HG02840 (cell line): Measurements from ENCODE around the gene CDK6.

Source experiments
- ATAC-seq: cut with Tn5 transposase; IDR thresholded peaks from one replicate; pipeline ENCODE4 v1.9.1; 2021; ENCODE audit warnings: mild to moderate bottlenecking, moderate library complexity, moderate number of reproducible peaks; ENCODE audit not compliant: unreplicated experiment, low FRiP score

The CDK6 gene

DNA sequence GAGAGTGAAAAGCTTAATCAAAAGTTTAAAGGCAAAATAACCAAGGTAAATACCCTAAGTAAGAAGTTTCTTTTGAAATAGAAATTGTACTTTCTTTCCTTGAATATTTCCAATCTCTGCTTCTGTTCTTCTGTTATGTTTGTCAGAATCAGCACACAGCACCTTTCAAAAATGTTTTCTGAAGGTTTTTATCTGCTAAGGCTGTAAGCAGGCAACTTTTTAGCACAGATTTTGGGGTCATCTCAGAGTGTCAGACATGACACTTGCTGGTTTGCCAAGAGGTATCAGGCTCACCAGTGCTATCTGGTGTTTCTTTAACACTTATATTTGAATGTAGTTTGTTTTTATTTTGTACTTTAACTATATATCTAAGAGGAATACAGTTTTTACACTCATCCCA lies 94.2 kb downstream of the CDK6 start:
- ATAC-seq: no peak

DNA sequence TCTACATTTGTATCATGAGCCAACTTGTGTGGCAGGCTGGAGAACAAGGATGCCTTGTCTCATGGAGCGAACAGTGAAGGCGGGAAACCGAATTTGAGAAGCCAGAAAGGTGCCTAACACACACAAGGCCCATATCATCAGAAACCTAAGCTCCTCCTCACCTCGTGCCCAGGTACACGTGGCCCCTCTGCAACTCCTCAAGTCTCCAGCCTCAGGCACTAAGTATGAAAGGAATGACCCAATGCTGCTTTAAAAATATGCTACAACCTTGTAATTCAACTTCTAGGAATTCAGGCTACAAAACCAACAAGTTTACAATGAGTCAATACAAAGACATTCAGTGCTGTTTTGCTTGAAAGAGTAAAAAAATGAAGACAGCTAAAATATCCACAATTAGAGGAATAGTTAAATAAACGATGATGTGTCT lies 95.7 kb downstream of the CDK6 start:
- ATAC-seq: no peak

DNA sequence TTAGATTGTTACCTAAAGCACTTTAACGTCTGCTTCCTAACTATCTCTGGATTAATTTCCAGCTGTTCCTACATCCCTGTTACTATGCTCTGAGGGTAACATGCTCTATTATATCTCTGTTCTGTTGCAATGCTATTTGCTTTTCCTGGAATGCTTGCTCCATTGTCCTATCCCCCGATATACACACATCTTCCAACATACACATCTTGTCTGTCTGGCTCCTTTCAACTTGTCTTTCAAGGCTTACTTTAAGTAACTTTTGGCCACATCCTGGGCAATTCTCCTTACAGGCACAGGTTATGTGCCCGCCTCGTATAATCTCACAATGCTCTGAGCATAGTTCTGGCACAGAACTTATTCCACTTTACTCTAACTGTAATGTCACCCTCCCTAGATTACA lies 96.2 kb downstream of the CDK6 start:
- ATAC-seq: no peak

DNA sequence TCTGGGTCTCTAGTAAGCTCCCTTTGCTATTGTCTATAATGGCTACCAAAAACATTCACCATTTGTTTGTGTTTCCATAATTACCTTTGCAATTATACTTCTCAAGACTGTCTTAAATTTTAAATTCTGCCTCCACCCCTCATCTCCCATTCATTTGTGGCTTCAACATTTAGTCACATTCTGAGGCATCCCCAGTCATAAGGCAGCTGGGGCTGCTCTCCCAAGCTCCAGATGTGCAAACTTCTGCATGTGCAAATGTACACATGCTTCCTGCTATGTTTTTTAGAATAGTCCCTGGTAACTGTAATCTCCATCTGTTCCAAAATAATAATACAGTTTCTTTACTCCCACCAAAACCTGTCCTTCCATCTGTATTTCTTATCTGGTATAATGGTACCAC lies 97.3 kb downstream of the CDK6 start:
- no peak for ATAC-seq

DNA sequence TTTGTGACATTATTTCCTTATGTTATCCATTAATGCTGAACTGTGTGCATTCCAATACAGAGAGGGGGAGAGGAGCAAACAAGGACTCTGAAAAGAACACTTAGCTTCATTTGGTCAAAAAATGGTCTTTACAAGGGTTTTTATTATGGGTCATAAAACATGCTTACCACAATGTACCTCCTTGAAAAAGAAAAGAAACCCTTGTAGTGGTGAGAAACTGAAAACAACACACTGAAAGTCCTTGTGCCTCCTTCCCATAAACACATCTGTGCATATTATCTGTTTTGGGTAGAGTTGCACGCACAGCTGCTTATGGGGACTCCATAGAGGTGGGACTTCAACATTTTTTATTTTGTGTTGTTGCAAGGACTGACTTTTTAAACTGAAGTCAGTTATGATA lies 98.7 kb downstream of the CDK6 start:
- ATAC-seq: peak; percentile 84

DNA sequence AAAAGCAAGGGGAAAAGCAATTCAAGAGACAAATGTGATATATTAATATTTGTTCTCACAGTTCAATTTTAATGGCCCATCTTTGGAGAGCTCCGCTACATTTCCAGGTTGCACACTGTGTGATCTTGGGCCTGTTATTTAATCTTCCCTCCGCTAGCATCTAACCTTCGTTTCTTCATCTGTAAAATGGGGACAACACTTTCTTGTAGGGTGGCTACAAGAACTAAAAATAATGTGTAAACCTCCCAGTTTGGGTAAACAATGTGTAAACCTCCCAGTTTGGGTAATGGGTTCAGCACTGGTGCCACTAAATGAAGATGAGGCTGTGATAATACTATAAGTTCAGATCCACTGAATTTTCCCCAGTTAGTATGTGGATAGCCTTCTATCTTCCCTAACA lies 99.5 kb downstream of the CDK6 start:
- no peak for ATAC-seq

DNA sequence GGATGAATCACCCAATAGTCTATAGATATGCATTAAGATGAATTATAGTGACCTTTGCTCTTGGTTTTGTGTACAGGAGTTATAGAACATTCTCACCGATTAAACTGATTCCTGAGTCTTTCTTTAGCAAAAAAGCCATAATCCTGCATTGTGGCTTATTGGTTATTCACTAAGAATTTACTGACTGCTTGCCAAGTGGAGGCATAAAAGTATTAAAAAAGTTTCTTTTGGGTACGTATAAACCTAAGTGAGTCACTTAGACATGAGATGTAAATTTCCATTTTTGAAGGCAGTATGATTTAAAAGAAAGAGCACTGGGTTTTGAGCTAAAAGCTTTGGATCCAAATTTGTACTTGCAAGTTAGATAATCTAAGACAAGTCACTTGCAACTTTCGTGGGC lies 100.7 kb downstream of the CDK6 start:
- ATAC-seq: no peak

DNA sequence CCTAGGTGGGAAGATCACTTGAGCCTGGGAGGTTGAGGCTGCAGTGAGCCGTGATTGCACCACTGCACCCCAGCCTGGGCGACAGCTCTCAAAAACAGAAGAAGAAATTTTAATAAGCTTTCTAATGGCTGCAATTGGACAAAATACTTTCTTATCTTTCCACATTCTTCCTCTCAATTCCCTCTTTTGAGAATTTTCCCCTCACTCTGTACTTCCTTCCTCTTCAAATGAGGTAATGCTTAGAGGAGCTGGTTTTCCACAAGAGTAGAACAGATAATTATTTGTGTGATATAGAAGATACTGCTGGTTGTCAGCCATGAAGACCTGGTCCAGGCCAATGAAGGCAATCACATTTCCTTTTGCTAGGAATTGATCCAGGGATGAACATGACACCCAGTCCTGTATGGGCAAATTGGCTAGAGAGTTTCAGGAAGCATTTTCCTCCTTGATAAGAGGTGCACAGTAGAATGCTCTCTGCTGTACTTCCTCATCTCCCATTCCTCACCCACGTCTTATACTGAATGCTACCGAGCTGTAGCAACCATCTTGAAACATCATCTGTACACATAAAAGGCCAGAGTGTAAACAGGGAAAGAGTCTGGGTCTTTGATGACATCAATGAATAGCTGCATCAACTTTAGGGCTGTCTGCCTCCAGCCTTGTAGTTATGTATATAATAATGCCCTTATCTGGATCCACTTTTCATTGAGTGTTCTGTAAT lies 103.9 kb downstream of the CDK6 start:
- ATAC-seq: no peak

DNA sequence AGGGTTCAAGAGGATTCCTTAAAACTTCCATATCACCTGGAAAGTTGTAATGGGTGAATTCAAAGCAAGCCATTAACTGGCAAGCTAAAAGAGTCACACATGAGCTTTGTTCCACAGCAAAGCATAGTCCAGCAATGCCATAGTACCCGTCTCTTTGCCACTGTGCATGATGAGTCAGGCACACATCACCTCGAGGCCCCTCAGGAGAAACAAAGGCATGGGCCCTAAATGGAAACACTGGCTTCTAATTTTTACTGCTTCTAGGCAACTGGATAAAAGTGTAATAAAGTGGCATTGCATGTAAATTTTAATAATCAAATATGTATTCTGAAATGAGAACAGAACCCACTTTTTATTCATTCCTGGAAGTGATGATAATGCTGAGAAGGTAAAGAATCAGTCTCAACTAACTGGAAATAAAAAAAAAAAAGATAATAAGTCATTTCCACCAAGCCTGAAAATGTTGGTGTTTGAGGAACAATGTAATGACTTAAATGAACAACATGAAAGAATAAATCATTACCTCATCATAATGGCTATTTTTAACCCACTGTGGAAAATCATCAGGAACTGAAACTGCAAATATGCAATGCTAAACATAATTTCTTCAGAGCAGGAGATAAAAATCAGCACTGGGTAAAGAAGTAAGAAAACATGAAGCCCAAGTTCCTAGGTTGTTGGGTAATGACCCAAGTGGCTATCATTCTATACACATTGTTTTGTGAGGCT lies 104.9 kb downstream of the CDK6 start:
- no peak for ATAC-seq

DNA sequence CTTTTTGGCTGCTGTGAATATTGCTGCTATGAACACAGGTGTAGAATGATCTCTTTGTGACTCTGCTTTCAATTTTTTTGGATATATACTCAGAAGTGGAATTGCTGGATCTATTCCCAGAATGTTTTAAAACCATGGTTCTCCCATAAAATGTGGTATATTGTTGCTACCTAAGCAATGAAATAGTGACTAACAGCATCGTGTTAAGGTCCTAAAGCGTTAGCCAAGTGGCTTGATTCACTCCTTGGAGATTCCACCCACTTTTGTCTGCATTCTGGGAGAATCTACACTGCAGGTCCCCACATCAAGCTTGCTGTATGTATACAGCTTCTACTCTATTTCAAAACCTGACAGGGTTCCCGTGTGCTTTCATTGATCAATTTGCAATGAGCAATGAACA lies 105.6 kb downstream of the CDK6 start:
- ATAC-seq: no peak

DNA sequence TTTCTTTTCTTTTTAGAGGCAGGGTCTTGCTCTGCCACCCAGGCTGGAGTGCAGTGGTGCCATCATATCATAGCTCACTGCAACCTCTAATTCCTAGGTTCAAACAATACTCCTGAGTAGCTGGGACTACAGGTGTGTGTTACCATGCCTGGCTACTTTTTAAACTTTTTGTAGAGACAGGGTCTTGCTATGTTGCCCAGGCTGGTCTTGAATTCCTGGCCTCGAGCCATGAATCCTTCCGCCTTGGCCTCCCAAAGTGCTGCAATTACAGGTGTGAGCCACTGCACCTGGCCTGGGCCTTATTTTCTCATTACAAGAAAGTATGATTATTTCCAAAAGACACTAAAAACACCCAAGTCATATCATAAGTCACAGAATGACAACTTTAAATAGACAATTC lies 106.6 kb downstream of the CDK6 start:
- ATAC-seq: no peak

DNA sequence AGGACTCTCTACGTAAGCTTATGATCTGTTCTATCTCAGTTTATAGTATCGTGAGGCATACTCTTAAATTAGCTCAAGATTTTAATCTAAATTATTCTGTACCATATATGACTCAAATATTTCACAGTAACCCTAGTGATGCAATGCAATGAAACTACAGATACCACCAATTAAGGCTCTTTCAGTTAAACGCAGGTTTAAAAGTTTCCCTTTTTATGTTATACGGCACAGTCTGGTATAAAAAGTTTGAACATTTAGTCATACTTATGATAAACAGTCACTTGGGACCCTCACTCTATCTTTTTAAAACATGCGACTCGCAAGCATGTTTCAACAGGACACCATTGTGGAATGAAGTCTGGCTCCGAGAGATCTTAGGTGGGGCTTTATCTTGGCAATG lies 107.2 kb downstream of the CDK6 start:
- ATAC-seq: no peak

DNA sequence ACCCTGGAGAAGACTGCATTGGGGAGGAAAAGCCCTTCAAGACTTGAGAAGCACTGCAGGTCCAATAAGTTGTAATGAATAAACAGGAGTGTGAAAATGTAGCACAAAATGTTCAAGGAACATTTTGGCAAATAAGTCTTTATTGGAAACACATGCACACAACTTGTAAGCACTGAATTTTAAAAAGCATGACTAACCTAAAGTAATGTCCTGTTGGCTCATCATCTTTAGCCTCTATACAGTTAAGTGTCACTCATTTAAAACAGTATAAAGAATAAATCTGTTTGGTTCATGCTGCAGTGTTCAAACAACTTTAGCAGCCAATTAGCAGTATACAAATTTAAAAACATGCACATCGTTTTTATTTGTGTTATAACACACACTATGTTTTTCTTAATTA lies 108.6 kb downstream of the CDK6 start:
- ATAC-seq: no peak

DNA sequence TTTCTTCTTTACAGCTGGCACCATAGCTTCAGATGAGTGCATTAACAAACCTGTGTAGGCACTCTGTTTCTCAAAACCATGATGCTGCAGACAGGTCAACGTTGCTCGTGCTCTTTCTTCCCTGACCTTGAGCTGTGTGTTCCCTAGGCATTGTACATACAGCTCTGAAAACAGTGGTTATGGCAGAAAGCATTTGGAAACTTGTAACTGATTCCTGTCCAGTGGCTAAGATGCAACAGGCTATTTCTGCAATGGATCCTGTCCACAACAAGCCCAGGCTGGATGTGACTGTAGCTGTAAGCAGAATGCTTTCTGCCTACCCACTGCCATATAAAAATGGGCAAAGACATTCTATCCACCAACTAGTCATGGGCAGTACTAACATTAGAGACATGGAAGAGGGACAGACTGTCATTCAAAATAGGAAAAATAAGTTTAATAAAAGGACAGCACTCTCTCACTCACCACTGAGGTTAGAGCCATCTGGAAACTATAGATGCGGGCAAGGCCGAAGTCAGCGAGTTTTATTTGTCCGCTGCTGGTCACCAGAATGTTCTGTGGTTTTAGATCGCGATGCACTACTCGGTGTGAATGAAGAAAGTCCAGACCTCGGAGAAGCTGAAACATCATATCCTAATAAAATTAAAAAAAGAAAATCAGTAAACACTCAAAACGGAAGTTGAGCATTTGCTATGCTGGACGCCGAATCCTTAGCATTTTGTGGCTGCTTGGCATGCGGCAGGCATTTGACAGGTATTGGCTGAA lies 111.0 kb downstream of the CDK6 start:
- ATAC-seq: no peak

DNA sequence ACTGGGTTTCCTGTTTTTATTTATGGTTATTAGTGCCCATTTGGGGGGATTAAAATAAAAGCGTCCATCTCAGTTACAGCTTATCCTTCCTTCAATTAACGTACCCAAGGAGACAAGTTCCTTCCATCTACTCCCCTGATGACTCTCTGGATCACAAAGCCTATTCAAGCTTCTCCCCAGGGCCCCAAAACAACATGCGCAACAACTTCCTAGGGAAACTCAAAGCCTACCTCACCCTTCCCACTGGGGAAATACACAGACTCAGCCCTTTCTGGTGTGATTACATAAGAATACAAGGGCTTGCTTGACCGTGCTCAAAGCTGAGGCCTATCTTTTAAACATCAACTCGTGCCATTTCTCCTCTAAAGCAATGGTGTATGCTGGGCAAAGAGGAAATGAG lies 112.4 kb downstream of the CDK6 start:
- ATAC-seq: no peak

DNA sequence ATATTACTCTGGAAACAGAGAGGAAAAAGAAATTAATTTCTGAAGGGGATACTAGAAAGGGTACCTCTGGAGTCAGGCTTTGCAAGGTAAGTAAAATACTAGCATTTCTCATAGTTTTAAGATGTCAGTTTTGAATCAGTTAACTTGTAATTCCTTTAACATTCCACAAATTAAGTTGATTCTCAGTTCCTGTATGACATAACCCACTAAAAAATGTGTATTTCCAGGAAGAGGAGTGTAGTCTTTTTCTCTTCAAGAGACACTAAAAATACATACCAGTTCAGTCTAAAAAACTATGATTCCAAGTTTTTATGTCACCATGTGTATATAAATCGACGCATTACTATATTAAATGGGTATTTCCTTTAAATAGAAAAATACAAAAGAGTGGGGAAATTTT lies 113.2 kb downstream of the CDK6 start:
- ATAC-seq: no peak

DNA sequence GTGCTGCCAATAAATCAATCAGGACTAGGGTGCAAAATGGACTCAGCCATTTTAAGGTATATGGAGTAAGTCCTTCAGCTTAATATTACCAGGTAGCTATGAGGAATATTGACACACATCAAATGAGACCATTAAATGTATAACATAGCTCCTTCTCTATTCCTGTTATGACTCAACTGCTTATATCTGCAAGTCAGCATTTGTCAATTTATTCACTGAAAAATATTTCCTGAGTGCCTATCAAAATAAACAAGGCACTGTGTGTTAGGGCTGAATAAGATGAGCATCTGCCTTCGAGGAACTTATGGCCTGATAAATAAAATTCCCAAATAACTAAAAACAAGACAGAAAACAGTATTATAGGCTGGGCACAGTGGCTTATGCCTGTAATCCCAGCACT lies 113.8 kb downstream of the CDK6 start:
- no peak for ATAC-seq

DNA sequence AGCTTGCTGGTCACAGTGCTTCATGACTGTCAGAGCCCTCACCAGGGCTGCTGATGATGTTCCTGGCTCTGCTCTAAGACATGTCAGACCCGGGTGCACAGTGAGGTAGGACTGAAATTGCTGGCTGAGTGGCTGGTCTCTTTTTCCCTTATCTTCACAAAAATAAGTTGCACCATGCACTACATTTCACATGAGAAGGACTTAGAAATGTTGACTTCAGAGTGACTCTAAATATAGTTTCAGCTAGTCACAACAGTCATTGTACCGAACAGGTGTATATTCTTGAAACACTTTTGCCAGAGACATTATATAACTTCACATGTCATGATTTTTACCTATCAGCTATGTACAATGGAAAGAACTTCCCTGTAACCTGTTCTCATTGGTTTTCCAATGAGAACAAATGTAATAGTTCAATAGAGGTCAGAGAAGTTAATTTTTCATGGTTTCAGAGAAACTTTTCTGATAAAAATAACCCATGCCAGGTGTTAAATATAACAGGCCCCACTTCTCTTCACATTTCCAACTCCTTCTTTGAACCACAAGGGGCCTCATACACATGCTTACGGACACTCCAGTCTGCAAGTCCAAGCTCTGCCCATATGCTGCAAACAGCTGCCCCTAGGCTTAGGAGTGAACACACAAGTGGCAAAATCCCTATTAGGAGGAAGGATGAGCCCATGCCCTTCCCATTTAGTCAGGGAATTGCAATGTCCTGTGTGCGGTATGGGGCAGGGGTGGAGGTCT lies 115.6 kb downstream of the CDK6 start:
- peak; percentile 64 for ATAC-seq

DNA sequence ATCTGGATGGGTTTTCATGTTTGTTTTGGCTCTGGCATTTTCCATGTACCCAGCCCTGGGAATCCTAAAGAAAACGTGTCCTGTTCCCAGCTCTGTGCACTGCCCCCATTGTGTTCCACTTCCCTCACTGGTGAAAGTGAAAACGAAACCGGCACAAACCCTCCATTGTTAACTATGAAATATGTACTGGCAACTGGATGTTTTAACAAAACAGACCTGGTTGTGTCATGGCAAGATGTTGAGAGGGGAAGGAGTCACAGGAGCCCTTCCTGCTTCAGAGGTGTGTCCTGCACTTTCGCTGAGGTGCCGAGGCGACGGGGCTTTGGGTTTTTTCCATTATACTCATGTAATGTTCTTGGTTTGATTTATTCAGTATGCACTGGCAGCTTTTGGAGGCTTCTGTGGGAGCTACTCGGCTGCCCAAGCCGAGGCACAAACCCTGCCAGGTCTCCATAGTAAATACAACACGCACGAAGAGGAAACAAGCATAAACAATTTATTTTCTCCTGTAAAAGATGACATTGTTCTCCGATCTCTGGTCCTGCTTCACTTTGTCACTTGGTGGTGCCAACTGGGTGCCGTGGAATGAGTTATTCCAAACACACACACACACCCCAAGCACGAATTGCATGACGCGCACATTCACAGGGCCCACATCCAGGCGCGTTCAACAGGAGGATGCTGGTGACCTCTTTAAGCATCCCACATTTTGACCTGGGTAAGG lies 118.2 kb downstream of the CDK6 start:
- peak; percentile 51 for ATAC-seq

DNA sequence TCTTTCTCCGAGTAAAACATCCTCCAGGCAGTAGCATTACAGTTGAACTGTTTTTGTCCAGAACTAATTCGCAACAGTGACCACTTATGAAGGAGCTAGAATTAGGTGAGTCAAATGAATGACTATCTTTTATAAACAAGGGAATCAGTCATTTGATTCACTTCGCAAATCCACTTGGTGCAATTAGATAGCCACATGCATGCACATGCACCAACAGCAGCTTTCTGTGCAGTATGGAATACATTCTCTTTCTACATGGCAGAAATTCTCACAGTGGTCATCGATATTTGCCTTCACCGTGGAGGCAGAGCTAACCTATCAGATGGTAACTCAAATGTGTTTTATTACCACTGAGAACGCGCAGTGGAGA lies 118.8 kb downstream of the CDK6 start:
- no peak for ATAC-seq
